ENCODE measurements around the gene WEE1.
"Not testable (repeated sequence)": the region's sequence is repeated elsewhere in the genome, so short reads cannot be mapped to it uniquely, and the experiment has no call there.

Gene WEE1

DNA sequence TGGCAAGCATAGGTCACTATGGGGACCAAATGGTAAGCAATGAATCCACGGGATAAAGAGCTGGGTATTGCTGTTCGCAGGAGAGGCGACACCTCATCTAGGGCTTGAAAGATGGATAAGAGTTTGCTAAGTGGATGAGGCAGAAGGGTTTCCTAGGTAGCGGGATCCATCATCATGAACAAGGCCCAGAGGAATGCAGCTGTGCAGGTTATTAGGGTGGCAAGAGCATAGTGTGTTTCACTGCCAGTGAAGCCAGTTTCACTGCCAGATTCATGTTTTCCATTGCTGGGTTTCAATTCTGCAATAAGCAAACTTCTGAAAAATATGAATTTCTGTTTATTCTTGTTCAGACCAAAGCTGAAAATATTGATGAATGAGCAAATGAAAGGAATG is 27.2 kb downstream of the WEE1 start:
- DNase-seq: no peak

DNA sequence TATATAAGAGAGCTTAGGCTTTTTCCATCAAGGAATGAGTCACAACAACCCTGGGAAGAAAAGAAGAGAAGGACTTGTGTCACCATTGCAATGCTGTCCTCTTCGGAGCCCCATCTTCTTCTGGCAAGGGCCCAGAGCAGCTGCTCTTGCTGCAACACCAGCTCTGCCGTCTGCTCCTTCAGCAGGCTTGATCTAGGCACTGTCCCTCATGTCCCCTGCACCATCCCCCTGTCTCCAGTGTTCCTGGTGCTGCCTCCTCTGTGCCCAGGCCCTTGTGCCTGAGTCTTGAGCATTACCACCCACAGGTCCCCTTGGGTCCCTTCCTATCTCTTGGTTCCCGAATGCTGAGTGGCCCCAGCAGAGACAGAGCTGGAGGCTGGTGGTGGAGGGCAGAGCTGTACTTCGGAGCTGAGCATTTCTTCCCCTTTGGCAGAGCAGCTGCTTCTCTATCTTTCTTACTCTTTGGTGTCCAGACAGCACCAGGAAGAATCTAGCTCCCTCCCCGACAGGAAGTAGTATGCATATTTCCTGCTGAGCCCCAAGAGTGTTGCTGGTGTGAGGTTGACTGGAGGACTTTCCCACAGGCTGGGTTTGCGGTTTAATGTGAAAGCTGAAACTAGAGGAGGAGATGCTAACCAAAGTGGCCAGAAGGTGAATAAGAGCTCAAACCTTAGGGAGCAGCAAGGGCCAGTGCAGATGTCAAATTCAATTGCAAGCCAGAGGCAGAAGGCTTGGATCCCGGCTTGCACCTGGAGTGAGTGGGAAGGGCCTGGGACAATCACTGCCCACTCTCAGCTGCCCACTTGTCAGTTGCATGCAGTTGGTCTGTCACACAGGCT is 27.8 kb downstream of the WEE1 start:
- DNase-seq: no peak

DNA sequence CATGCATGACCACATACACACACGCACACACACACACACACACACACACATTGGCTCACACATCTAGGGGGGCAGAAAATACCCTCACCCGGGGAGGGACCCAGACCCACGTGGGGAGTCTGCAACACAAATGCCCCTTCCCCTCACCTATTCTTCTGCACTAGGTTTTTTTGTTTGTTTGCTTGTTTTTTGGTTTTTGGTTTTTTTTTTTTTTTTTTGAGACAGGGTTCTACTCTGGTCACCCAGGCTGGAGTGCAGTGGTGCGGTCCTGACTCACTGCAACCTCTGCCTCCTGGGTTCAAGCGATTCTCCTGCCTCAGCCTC is 28.4 kb downstream of the WEE1 start:
- no peak for DNase-seq

DNA sequence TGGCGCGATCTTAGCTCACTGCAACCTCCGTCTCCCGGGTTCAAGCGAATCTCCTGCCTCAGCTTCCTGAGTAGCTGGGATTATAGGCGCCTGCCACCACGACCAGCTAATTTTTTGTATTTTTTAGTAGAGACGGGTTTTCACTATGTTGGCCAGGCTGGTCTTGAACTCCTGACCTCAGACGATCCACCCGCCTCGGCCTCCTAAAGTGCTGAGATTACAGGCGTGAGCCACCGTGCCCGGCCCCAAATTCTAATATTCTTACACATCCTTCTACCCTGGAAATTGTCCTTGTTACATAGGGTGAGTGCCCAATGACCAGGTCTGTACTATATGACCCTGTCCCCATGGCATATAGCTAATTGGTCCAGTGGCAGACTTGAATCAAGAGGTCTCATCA is 29.7 kb downstream of the WEE1 start:
- DNase-seq: not testable (repeated sequence)

DNA sequence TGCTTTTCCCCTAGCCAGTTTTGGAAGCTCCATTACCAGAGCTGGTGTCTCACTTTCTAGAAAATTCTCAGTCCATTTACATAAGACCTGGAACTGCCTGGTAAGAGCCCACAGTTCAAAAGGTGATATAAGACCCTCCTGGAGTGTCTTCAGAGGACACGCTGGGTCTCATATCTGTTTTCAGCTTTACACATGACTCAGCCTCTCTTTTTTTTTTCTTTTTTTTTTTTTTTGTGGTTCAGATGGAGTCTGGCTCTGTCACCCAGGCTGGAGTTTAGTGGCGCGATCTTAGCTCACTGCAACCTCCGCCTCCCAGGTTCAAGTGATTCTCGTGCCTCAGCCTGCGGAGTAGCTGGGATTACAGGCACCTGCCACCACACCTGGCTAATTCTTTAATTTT is 30.7 kb downstream of the WEE1 start:
- DNase-seq: no peak

DNA sequence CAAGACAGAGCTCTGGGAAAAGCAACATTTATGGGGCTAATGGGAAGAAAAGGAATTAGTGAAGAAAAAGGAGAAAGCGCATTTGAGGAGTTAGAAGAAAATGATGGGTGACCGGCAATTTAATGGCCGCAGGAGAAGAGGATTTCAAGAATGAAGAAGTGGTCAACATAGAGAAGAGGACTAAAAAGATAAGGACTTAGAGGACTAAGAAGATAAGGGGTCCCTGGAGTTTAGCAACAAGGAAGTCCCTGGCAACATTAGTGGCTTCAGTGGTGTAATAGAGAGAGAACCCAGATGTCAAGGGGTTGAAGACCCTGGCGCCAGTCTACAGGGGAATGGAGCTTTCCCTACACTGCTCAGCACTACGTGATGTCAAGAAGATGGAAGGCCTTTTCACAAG is 32.3 kb downstream of the WEE1 start:
- DNase-seq: no peak

DNA sequence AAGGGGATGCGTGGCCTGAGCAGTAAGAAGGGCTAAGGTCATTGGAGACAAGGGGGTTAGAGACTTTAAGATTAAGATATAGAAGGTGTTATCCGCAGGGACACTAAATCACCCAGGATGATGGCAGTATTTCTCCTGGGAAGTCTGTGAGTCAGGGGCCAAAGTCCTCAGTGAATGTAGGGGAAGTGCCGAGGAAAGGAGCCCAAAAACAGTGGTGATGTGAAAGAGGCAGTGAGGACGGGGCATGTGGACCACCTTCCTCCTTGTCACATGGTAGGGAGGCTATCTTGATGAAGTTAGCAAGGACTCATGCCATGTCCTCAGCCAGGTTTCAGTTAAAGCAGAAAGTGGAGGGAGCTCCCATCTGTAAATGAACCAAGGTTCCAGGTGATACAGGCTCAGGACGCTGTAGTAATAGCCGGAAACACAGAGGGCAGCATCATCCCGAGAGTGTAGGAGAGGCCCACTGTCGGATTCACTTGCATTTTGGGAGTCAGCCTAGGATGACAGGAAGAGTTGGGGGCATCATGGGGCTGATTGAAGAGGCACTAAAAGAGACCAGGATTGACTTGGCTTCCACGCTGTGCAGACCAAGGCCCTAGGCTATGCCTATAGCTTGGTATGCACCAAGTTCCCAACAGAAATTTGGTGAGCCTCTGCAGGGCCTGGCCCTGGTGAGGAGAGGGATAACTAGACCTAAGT is 33.5 kb downstream of the WEE1 start:
- DNase-seq: no peak

DNA sequence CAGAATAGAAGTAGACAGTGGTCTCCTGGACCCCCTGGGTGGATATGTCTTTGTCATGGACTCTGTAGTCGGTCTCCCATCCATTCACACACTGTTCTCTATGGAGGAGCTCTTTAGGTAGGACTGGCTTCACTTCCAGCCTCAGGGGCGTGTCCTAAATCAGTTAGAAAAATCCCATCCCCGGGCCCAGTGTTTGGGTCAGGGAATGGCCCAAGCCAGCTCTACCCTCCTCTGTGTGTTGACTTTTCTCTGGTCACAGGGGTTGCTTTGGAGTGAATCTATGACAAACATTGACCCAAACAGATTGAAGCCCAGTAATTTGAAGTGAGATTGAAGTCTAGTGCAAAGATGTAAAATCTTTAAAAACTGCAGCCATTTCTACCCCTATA is 34.0 kb downstream of the WEE1 start:
- DNase-seq: no peak

DNA sequence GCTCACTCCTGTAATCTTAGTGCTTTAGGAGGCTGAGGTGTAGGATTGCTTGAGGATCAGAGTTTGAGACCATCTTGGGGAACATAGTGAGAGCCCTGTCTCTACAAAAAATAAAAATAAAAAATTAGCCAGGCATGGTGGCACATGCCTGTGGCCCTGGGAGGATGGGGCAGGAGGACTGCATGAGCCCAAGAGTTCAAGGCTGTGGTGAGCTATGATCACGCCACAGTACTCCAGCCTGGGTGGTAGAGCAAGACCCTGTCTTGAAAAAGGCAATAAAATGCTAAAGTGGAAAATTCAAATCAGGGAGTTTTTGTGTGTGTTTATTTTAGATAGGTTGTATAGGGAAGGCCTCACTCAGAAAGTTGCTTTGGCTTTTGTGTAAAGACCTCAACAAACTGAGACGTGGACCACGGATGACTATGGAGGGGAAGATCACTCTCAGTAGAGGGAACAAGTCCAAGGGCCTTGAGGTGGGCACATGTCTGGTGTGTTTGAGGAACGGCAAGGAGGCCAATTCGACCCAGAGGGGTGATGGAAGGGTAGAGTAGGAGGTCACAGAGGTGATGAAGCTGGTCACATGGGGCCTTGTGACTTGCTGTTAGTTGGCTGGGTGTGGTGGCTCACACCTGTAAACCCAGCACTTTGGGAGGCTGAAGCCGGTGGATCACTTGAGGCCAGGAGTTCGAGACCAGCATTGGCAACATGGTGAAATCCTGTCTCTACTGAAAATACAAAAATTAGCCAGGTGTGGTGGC is 35.7 kb downstream of the WEE1 start:
- DNase-seq: no peak

DNA sequence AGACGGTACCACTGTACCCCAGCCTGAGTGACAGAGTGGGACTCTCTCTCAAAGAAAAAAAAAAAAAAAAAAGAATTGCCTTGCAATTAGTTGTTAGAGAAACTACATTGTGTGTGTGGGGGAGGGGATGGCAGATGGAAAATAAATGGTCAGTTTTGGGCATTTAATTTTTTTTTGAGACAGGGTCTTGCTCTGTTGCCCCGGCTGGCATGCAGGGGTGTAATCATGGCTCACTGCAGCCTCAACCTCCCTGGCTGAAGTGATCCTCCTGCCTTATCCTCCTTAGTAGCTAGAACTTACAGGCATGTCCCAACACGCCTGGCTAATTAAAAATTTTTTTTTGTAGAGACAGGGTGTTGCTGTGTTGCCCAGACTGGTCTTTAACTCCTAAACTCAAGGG is 36.4 kb downstream of the WEE1 start:
- DNase-seq: no peak

DNA sequence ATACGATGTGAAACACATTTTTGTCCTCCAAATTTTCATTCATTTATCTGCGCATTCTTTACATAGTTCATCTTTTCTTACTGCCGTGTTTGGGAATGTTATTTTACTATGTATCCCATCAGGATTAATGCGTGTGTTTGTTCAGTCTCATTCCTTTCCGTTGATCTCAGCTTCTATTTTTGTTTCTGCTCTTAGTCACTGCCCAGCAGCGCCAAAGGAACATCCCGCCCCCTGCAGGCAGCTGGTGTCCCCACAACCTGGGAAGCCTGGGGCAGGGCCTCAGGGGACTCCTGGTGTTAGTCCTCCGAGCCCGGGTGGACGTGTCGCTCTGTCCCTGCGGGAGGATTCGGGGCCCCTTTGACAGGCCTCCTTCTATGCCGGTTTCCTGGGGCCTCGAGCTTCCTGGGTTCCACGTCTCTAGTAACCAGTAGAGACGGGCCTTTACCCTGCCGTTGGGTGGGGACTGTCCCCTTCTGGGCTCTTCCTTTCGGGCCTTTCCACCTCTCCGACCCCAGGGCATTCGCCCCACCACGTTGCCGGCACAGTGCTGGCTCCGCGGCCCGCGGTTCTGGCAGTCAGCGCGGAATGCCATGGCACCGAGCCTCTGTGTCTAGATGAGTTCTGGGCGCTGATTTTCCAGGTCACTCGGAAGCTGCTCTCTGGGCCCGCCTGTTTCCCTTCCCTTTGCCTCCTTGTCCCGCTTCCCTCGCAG is 39.8 kb downstream of the WEE1 start:
- DNase-seq: peak; percentile 78

DNA sequence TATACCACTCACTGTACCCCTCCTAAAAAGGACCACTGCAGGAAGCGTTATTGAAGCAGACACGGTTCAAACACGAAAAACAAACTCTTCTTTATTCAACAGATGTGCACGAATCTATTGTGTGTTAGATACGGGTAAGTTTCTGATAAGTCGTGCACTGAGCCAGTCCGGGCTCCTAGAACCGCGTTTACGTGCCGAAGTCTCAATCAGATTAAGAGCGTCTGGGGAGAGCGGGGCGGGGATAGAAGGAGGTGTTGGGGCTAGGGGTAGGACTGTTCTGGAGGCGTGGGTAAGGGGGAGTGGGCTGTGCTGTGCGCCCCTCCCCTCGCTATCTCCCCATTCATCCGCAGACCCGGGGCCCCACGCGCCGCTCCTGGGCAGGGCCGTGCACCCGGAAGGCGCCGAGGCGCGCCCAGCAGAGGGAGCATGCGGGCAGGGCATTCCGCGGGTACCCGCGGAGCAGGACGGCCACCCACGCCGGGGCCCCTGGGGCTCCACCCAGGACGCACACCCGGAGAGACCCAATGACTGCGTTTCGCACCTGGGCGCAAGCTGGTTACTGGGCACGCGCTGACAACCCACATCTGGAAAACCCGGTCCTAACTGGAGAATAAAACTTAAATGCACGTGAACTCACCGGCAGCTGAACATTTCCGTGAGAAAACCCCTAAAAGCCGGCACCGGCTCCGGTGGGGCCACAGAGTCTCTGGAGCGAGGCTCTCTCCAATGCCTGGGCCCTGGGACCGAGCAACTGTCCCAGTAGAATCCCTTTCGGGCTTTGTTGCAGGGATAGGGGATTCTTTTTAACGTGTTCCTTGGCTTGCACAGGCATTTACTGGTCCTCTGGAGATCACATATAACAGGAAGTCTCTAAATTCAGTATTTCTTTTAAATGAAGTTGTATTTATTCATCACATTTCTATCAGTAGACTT is 40.6 kb downstream of the WEE1 start:
- DNase-seq: peak; percentile 52

DNA sequence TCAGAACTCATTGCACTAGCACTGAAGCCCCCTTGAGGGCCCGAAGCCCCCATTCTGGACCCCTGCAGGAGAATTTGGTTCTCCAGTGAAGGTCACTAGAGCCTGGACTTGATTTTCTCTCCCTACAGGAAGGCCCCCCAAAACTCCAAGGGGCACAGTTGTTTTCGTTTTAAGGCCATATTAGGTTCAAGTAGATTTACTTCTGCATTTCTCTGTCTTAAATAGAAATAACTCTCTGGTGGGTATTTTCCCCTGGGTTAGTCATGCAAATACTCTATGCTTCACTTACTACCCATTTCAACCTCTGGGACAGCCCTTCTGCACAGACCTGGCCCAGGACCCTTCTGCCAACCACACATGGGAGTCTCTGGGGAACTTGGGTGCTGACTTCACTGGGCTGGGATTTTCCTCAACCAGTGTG is 41.6 kb downstream of the WEE1 start:
- DNase-seq: no peak

DNA sequence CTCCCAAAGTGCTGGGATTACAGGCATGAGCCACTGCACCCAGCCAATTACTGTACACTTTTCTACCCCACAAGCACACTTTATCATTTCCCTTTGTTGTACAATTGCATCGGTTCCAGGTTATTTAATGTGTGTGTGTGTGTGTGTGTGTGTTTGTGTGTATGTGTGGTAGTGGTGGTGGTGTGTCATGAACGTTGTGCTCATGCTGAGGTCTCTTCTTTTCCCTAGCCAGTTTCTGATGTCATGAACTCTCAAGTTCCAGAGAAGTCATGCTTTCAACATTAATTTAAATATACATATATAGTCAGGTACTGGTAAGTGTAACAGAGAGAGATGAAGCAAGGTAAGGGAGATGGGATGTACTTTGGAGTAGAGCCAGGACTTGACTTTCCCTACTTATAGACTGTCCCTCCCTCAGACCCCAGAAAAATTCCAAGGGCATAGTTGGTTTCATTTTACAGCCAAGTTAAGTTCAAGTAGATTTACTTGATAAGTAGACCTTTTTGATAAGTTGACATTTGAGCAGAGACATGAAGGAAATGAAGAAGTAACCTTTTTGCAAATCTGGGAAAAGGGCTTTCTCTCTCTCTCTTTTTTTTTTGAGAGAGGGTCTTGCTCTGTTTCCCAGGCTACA is 42.7 kb downstream of the WEE1 start:
- no peak for DNase-seq

DNA sequence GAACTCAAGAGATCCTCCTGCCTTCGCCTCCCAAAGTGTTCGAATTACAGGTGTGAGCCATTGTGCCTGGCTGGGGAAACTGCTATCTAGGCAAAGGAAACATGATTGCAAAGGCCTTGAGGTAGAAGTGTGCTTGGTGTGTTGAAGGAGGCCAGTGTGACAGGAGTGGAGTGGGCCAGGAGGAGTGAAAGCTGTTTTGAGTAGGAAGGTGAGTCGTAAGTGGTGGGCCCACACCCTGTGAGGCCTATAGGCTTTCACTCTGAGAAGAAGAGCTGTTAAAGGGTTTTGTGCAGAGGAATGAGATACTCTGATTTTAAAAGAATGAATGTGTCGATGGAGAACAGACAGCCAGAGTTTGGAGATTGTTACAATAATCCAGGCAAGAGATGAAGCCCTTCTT is 43.4 kb downstream of the WEE1 start:
- no peak for DNase-seq

DNA sequence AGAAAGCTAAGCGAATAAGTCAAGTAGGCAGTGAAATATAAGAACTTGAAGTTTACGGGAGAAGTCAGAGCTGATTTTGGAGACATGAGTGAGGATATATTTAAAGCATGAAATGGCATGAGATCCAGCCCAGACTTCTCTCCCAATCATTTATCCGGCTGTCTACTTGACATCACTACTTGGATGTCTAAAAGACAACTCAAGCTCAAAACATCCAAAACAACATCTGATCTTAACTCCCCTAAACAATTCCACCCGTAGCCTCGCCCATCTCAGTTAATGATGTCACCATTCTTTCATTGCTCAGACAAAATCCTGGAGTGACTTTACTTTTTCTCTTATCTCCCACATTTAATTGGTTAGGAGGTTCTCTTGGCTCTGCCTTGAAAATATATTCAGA is 44.5 kb downstream of the WEE1 start:
- no peak for DNase-seq

DNA sequence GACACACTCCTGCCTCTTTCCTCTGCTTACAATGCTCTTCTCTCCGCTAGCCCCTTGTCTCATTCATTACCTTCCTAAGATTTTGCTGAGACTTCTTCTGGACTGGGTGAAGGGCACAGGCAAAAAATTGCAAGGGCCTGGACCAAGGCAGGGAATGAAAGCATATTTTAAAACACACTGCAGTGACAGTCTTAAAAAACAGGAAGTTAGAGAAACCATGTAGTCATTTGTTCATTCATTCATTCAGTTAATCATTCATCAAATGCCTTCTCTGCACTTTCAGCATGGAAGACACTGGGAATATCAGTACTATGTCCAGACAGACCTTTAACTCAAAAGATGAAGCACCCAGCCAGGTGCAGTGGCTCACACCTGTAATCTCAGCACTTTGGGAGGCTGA is 45.5 kb downstream of the WEE1 start:
- no peak for DNase-seq

DNA sequence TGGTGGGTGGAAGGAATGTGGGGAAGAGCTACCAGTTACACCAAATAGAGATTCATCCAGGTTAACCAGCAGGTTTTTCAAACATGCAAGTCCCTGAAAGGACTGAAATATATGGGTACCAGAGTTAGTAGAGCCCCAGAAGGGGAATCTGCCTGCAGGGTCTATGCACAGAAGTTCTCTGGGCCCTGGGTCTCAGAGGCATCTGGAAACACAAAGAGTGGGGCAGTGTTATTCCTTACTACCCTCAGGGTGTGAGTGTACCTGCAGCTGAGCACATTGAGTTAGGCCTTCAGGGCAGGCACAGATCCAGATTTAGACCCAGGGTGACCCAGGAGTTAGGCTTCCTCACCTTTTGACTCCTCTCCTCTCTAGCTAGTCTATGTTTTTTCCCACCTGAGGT is 46.5 kb downstream of the WEE1 start:
- DNase-seq: no peak

DNA sequence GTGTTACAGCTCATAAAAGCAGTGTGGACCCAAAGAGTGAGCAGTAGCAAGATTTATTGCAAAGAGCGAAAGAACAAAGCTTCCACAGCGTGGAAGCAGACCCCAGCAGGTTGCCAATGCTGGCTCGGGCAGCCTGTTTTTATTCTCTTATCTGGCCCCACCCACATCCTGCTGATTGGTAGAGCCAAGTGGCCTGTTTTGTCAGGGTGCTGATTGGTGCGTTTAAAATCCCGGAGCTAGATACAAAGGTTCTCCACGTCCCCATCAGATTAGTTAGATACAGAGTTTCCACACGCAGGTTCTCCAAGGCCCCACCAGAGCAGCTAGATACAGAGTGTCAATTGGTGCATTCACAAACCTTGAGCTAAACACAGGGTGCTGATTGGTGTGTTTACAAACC is 48.9 kb downstream of the WEE1 start:
- DNase-seq: not testable (repeated sequence)

DNA sequence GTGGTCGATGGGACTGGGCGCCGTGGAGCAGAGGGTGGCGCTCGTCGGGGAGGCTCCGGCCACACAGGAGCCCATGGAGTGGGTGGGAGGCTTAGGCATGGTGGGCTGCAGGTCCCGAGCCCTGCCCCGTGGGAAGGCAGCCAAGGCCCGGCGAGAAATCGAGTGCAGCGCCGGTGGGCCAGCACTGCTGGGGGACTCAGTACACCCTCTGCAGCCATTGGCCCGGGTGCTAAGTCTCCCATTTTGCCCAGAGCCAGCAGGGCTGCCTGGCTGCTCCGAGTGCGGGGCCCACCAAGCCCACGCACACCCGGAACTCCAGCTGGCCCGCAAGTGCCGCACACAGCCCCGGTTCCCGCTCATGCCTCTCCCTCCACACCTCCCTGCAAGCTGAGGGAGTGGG is 49.6 kb downstream of the WEE1 start:
- not testable (repeated sequence) for DNase-seq

DNA sequence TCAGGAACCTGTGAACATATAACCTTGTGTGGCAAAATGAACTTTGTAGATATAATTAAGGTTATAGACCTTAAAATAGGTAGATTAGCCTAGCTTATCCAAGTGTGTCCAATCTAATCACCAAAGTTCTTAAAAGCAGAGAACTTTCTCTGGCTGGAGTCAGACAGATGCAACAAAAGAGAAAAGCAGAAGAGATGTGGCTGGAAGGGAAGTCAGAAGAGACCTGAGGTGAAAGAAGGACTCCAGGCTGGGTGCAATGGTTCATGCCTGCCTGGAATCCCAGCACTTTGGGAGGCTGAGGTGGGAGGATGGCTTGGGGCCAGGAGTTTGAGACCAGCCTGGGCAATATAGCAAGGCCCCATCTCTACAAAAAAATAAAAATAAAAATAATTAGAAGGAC is 51.0 kb downstream of the WEE1 start:
- DNase-seq: no peak

DNA sequence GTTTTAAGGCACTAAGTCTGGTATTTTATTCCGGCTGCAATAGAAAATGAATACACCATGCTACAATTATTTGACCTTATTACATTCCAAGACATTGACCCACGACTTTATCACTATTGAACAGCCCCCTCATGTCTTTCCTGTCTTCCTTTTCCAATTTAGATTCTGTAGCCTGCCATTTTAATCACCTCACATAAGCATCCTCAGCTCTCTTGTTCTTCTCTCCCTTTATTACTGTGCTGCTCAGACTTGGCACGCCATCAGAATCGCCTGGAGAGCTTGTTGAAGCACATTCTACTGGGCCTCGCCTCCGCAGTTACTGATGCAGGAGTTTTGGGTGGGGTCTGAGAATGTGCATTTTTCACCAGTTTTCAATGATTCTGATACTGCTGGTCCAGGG is 51.7 kb downstream of the WEE1 start:
- no peak for DNase-seq
